PFSK-1 (cell line): ENCODE data around the gene ANKMY1.

ENCODE experiments used
- FOXP2 ChIP-seq: optimal IDR thresholded peaks from 2 replicates; pipeline ENCODE3; 2011; ENCODE audit warnings: borderline replicate concordance, control low read depth, inconsistent platforms; ENCODE audit not compliant: insufficient read depth; ENCODE audit errors: extremely low read length, extremely low read depth
- POLR2AphosphoS5 ChIP-seq: IDR thresholded peaks from 2 replicates; pipeline ENCODE4 v1.6.1; 2012; ENCODE audit warnings: low read depth, mild to moderate bottlenecking, control low read depth, low read length, moderate library complexity
- SIN3A ChIP-seq: IDR thresholded peaks from 2 replicates; pipeline ENCODE4 v1.6.1; 2012; ENCODE audit warnings: mild to moderate bottlenecking, low read length, moderate library complexity, borderline replicate concordance; ENCODE audit not compliant: insufficient read depth
- TAF1 ChIP-seq: IDR thresholded peaks from 2 replicates; pipeline ENCODE4 v1.6.1; 2012; ENCODE audit warnings: low read length, control low read depth, borderline replicate concordance; ENCODE audit not compliant: insufficient read depth
- TF ChIP-seq, protein P1 (sequence below), 2 experiments: IDR thresholded peaks; 2 replicates each; pipeline versions ENCODE4 v1.6.1 to v1.8.0; 2011 to 2012; ENCODE audit warnings: low read depth in 2 of 2, low read length in 2 of 2, control low read depth in 1 of 2, inconsistent platforms in 1 of 2, mild to moderate bottlenecking in 1 of 2, moderate library complexity in 1 of 2; ENCODE audit not compliant: insufficient read depth in 1 of 2

ANKMY1 gene

GRCh38 chr2:240519396-240520129, 38.2 kb downstream of the ANKMY1 start:
- no peak for TF ChIP-seq TAF1
- TF ChIP-seq SIN3A, result no peak
- TF ChIP-seq, protein P1, sequence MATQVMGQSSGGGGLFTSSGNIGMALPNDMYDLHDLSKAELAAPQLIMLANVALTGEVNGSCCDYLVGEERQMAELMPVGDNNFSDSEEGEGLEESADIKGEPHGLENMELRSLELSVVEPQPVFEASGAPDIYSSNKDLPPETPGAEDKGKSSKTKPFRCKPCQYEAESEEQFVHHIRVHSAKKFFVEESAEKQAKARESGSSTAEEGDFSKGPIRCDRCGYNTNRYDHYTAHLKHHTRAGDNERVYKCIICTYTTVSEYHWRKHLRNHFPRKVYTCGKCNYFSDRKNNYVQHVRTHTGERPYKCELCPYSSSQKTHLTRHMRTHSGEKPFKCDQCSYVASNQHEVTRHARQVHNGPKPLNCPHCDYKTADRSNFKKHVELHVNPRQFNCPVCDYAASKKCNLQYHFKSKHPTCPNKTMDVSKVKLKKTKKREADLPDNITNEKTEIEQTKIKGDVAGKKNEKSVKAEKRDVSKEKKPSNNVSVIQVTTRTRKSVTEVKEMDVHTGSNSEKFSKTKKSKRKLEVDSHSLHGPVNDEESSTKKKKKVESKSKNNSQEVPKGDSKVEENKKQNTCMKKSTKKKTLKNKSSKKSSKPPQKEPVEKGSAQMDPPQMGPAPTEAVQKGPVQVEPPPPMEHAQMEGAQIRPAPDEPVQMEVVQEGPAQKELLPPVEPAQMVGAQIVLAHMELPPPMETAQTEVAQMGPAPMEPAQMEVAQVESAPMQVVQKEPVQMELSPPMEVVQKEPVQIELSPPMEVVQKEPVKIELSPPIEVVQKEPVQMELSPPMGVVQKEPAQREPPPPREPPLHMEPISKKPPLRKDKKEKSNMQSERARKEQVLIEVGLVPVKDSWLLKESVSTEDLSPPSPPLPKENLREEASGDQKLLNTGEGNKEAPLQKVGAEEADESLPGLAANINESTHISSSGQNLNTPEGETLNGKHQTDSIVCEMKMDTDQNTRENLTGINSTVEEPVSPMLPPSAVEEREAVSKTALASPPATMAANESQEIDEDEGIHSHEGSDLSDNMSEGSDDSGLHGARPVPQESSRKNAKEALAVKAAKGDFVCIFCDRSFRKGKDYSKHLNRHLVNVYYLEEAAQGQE (IDR thresholded peaks at IDR 0.05; ENCODE audit: insufficient read depth in 1 of 2, low read depth in 2 of 2, low read length in 2 of 2), result no peak
- no peak for TF ChIP-seq FOXP2
- TF ChIP-seq POLR2AphosphoS5, result no peak

GRCh38 chr2:240518981-240519380, 38.8 kb downstream of the ANKMY1 start:
- TF ChIP-seq POLR2AphosphoS5 (no peak), TAF1 (no peak), FOXP2 (no peak), SIN3A (no peak)
- TF ChIP-seq, protein P1 (IDR thresholded peaks at IDR 0.05; ENCODE audit: insufficient read depth in 1 of 2, low read depth in 2 of 2, low read length in 2 of 2), result no peak

DNA sequence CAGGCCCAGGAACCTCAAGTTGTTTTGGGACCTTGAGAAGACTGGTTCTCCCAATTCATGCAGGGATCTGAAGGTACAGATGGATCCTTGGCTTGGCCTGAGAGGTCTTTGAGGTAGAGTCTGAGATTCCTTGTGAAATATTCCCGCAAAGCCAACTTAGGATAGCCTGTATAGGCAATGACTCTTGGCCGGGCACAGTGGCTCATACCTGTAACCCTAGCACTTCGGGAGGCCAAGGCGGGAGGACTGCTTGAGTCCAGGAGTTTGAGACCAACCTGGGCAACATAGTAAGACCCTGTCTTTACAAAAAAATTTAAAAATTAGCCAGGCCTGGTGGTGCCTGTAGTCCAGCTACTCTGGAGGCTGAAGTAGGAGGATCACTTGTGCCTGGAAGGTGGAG, 40.4 kb downstream of the ANKMY1 start:
- no peak for TF ChIP-seq TAF1
- no peak for TF ChIP-seq POLR2AphosphoS5
- TF ChIP-seq, protein P1 (IDR thresholded peaks at IDR 0.05; ENCODE audit: insufficient read depth in 1 of 2, low read depth in 2 of 2, low read length in 2 of 2), result no peak
- no peak for TF ChIP-seq FOXP2
- no peak for TF ChIP-seq SIN3A

- TF ChIP-seq, protein P1 (IDR thresholded peaks at IDR 0.05; ENCODE audit: insufficient read depth in 1 of 2, low read depth in 2 of 2, low read length in 2 of 2), result no peak
- TF ChIP-seq POLR2AphosphoS5 (no peak), SIN3A (no peak), TAF1 (no peak), FOXP2 (no peak)
Measured at GRCh38 chr2:240514631-240515030, 43.2 kb downstream of the ANKMY1 start.
